Measurements from ENCODE around the gene NKD2.

DNA sequence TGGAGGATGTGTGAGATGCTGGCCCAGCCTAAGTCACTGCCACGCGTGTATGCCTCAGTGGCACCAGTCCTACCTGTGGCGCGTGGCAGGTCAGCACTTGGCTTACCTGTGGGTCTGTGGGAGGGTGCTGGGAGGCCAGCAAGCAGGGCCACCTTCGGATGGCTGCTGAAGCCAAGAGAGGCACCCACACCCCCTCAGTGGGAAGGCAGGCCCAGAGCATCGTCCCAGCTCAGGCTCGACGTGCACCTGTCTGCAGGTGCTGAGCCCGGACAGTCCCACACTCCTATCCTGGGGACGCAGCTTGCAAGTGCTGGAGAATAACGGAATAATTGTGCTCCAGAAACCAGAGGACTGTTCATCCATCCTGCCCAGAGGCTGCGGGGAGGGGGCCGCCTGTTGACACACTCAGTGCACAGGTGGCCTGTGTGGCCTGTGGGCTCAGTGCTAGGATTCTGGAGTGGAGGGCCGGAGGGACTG is 24.0 kb downstream of the NKD2 start:
- TF ChIP-seq, protein P1, sequence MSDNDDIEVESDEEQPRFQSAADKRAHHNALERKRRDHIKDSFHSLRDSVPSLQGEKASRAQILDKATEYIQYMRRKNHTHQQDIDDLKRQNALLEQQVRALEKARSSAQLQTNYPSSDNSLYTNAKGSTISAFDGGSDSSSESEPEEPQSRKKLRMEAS (IDR thresholded peaks at IDR 0.05): no peak
- TF ChIP-seq, protein P2, sequence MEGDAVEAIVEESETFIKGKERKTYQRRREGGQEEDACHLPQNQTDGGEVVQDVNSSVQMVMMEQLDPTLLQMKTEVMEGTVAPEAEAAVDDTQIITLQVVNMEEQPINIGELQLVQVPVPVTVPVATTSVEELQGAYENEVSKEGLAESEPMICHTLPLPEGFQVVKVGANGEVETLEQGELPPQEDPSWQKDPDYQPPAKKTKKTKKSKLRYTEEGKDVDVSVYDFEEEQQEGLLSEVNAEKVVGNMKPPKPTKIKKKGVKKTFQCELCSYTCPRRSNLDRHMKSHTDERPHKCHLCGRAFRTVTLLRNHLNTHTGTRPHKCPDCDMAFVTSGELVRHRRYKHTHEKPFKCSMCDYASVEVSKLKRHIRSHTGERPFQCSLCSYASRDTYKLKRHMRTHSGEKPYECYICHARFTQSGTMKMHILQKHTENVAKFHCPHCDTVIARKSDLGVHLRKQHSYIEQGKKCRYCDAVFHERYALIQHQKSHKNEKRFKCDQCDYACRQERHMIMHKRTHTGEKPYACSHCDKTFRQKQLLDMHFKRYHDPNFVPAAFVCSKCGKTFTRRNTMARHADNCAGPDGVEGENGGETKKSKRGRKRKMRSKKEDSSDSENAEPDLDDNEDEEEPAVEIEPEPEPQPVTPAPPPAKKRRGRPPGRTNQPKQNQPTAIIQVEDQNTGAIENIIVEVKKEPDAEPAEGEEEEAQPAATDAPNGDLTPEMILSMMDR (IDR thresholded peaks at IDR 0.05 in 2 of 3, conservative IDR thresholded peaks at IDR 0.05 in 1 of 3; ENCODE audit: borderline replicate concordance in 1 of 3, insufficient read depth in 1 of 3, low read depth in 2 of 3, low read length in 2 of 3): no peak
- no peak for TF ChIP-seq EZH2 (IDR thresholded peaks at IDR 0.05)

Measured in HCT116 (cell line).